ENCODE data around the gene ABCA13. TPM values are rescaled to one million over a fixed set of nuclear protein-coding genes. Genes with fewer than 3 reads are reported as not detected.

The ABCA13 gene
- total RNA-seq, 3 donors from 2014 or later (not counting 1 experiment from before 2014, with no cell fraction given): 0.05 to 0.09 TPM; not detected in 1

DNA sequence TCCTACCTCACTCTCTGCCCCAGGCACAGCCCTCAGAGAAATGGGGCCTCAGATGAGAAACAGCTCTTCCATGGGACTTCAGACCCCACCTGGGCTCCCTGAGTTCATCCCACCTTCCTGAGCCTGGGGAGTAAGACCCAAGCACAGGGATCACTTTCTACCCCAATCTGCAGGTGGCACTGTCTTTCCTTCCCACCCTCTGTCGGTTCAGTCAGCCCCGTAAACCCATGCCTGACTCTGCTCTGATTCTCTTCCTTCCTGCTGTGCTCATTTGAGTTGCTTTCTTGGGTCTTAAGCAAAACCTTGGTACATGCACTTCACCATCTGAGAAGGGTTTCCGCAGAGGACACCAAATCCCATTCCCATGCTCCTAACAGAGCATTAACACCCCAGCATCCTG is 446.7 kb downstream of the ABCA13 start:
- Histone ChIP-seq H3K36me3 (ENCODE audit: control insufficient read depth, insufficient read depth, low read length) (no peaks in the 10 kb centered on the region), H3K27ac (ENCODE audit: low read length) (no peak overlapping the region), H3K27me3 (ENCODE audit: control insufficient read depth, insufficient read depth, low read length) (no peaks in the 10 kb centered on the region), H3K4me3 (ENCODE audit: low read length) (no peak overlapping the region), H3K9me3 (ENCODE audit: control insufficient read depth, insufficient read depth, low read length) (peaks cover 3% of the 10 kb centered on the region), H3K4me1 (ENCODE audit: control insufficient read depth, insufficient read depth, low read length) (no peaks in the 10 kb centered on the region)
- ATAC-seq (no peak), DNase-seq (no peak)
- intact Hi-C loops (cut with micrococcal nuclease): no loop called here
- 85% methylated on average over 3 of the region's 3 CpGs for WGBS (ENCODE audit: insufficient coverage)
- Mint-ChIP-seq H3K4me3 (no peak overlapping the region), H3K36me3 (no peaks in the 10 kb centered on the region), H3K4me1 (no peaks in the 10 kb centered on the region), H3K9me3 (peaks cover 9 to 16% of the 10 kb centered on the region in 2 donors), H3K27ac (no peak overlapping the region), H3K27me3 (ENCODE audit: low read depth in 2 of 2) (no peaks in the 10 kb centered on the region)
- TF ChIP-seq CTCF (IDR thresholded peaks at IDR 0.05): no peak

DNA sequence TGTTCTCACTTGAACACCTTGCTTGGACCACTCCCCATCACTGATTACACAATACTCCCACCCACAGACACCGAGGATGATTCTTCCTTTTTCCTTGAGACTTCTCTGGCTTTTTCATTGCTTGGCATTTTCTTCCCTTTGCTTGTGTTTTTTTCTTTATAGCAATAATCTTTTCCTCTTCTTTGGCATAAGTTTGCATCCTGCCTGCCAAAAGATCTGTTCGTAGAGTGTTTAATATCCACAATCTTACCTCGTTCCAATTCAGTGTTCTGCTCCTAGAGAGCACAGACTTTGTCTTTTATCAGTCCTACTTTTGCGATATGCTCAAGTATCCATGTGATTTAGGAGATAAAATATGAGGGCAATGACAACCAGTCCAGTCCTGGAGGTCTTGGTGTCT is 449.8 kb downstream of the ABCA13 start:
- H3K27ac ChIP-seq (ENCODE audit: low read length): no peak overlapping the region
- Mint-ChIP-seq H3K9me3 (peaks cover 9 to 17% of the 10 kb centered on the region in 2 donors), H3K4me3 (no peak overlapping the region), H3K27me3 (ENCODE audit: low read depth in 2 of 2) (no peaks in the 10 kb centered on the region), H3K27ac (no peak overlapping the region), H3K4me1 (no peaks in the 10 kb centered on the region), H3K36me3 (no peaks in the 10 kb centered on the region)
- peaks cover 3% of the 10 kb centered on the region for H3K9me3 ChIP-seq (ENCODE audit: control insufficient read depth, insufficient read depth, low read length)
- H3K4me1 ChIP-seq (ENCODE audit: control insufficient read depth, insufficient read depth, low read length): no peaks in the 10 kb centered on the region
- H3K4me3 ChIP-seq (ENCODE audit: low read length): no peak overlapping the region
- intact Hi-C loops (cut with micrococcal nuclease): no loop called here
- H3K27me3 ChIP-seq (ENCODE audit: control insufficient read depth, insufficient read depth, low read length): no peaks in the 10 kb centered on the region
- no peak for DNase-seq
- 80% methylated on average over 4 of the region's 4 CpGs for WGBS (ENCODE audit: insufficient coverage)
- TF ChIP-seq CTCF (IDR thresholded peaks at IDR 0.05): no peak
- no peaks in the 10 kb centered on the region for H3K36me3 ChIP-seq (ENCODE audit: control insufficient read depth, insufficient read depth, low read length)
- ATAC-seq: no peak

DNA sequence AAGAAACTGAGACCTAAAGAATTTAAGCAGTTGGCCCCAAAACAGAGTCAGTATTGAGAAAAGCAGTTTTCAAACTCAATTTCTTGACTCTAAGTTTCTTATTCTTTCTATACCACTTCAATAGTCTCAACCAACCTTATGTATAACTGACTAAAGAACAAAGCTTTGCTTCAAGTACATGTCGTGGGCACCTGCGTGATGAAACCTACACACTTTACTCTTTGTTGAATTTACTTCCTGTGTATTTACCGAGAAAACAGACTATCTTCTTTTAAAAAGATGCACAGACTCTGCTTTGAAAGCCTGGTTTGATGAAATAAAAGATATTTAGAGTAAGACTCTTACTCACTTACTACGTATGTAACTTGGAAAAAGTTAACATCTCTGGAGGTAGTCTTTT is 455.9 kb downstream of the ABCA13 start:
- Histone ChIP-seq H3K36me3 (ENCODE audit: control insufficient read depth, insufficient read depth, low read length) (no peaks in the 10 kb centered on the region), H3K27me3 (ENCODE audit: control insufficient read depth, insufficient read depth, low read length) (no peaks in the 10 kb centered on the region), H3K9me3 (ENCODE audit: control insufficient read depth, insufficient read depth, low read length) (no peaks in the 10 kb centered on the region), H3K27ac (ENCODE audit: low read length) (no peak overlapping the region), H3K4me1 (ENCODE audit: control insufficient read depth, insufficient read depth, low read length) (no peaks in the 10 kb centered on the region), H3K4me3 (ENCODE audit: low read length) (no peak overlapping the region)
- TF ChIP-seq CTCF (IDR thresholded peaks at IDR 0.05): no peak
- no peaks in the 10 kb centered on the region for H3K4me1 Mint-ChIP-seq
- no peaks in the 10 kb centered on the region for H3K36me3 Mint-ChIP-seq
- no peak for DNase-seq
- peaks cover 2 to 7% of the 10 kb centered on the region in 2 donors for H3K9me3 Mint-ChIP-seq
- ATAC-seq: no peak
- intact Hi-C loops (cut with micrococcal nuclease): no loop called here
- no peak overlapping the region for H3K27ac Mint-ChIP-seq
- no peaks in the 10 kb centered on the region for H3K27me3 Mint-ChIP-seq (ENCODE audit: low read depth in 2 of 2)
- H3K4me3 Mint-ChIP-seq: no peak overlapping the region
- WGBS (ENCODE audit: insufficient coverage): 81% methylated on average over 2 of the region's 4 CpGs

GRCh38 chr7:48628793-48629349 is 457.6 kb downstream of the ABCA13 start:
- Histone ChIP-seq H3K27me3 (ENCODE audit: control insufficient read depth, insufficient read depth, low read length) (no peaks in the 10 kb centered on the region), H3K27ac (ENCODE audit: low read length) (no peak overlapping the region), H3K4me1 (ENCODE audit: control insufficient read depth, insufficient read depth, low read length) (no peaks in the 10 kb centered on the region), H3K9me3 (ENCODE audit: control insufficient read depth, insufficient read depth, low read length) (no peaks in the 10 kb centered on the region), H3K4me3 (ENCODE audit: low read length) (no peak overlapping the region), H3K36me3 (ENCODE audit: control insufficient read depth, insufficient read depth, low read length) (no peaks in the 10 kb centered on the region)
- Mint-ChIP-seq H3K9me3 (peaks cover 0 to 5% of the 10 kb centered on the region in 2 donors), H3K4me3 (no peak overlapping the region), H3K27me3 (ENCODE audit: low read depth in 2 of 2) (no peaks in the 10 kb centered on the region), H3K27ac (no peak overlapping the region), H3K4me1 (no peaks in the 10 kb centered on the region), H3K36me3 (no peaks in the 10 kb centered on the region)
- no peak for TF ChIP-seq CTCF (IDR thresholded peaks at IDR 0.05)
- 88% methylated on average over 5 of the region's 5 CpGs for WGBS (ENCODE audit: insufficient coverage)
- ATAC-seq (no peak), DNase-seq (no peak)
- intact Hi-C loops (cut with micrococcal nuclease): no loop called here

All from natural killer cell (primary cell).